ENCODE measurements around the gene PDXK. TPM values are rescaled to one million over a fixed set of nuclear protein-coding genes. Genes with fewer than 3 reads are reported as not detected.

The PDXK gene
- polyA plus RNA-seq, 1 donor from 2014 or later, result 22.8 TPM

- Histone ChIP-seq H3F3A (ENCODE audit: insufficient read depth, low read length, poor library complexity, severe bottlenecking) (no peaks in the 10 kb centered on the region), H3K9ac (ENCODE audit: low read length) (no peak overlapping the region), H3K27me3 (ENCODE audit: insufficient read depth, low read depth, low read length) (no peaks in the 10 kb centered on the region), H3K9me3 (ENCODE audit: low read length) (no peaks in the 10 kb centered on the region), H3K79me2 (replicated peaks; ENCODE audit: insufficient read depth, low read length) (no peaks in the 10 kb centered on the region), H3K27ac (ENCODE audit: low read length) (no peak overlapping the region), H3K4me2 (ENCODE audit: low read length) (no peak overlapping the region), H3K4me3 (ENCODE audit: low read length) (no peak overlapping the region), H3K9me2 (ENCODE audit: insufficient read depth, low read length) (no peaks in the 10 kb centered on the region), H2AFZ (ENCODE audit: low read depth, low read length) (no peak overlapping the region), H3K36me3 (ENCODE audit: insufficient read depth, low read length) (no peaks in the 10 kb centered on the region), H4K20me1 (ENCODE audit: insufficient read depth) (no peaks in the 10 kb centered on the region)
- TF ChIP-seq POLR2AphosphoS5 (IDR thresholded peaks at IDR 0.05) (no peak), EZH2 (IDR thresholded peaks at IDR 0.05; ENCODE audit: borderline replicate concordance, insufficient read depth, low read length, poor library complexity, severe bottlenecking) (no peak), CTCF (IDR thresholded peaks at IDR 0.05; ENCODE audit: poor library complexity, severe bottlenecking) (no peak), MXI1 (conservative IDR thresholded peaks at IDR 0.05; ENCODE audit: poor library complexity, severe bottlenecking) (no peak), SMC3 (conservative IDR thresholded peaks at IDR 0.05; ENCODE audit: poor library complexity) (no peak), RAD21 (conservative IDR thresholded peaks at IDR 0.05) (no peak), TAF1 (IDR thresholded peaks at IDR 0.05; ENCODE audit: low read depth) (no peak), EP300 (conservative IDR thresholded peaks at IDR 0.05; ENCODE audit: poor library complexity, severe bottlenecking) (no peak)
- TF ChIP-seq, protein P1, sequence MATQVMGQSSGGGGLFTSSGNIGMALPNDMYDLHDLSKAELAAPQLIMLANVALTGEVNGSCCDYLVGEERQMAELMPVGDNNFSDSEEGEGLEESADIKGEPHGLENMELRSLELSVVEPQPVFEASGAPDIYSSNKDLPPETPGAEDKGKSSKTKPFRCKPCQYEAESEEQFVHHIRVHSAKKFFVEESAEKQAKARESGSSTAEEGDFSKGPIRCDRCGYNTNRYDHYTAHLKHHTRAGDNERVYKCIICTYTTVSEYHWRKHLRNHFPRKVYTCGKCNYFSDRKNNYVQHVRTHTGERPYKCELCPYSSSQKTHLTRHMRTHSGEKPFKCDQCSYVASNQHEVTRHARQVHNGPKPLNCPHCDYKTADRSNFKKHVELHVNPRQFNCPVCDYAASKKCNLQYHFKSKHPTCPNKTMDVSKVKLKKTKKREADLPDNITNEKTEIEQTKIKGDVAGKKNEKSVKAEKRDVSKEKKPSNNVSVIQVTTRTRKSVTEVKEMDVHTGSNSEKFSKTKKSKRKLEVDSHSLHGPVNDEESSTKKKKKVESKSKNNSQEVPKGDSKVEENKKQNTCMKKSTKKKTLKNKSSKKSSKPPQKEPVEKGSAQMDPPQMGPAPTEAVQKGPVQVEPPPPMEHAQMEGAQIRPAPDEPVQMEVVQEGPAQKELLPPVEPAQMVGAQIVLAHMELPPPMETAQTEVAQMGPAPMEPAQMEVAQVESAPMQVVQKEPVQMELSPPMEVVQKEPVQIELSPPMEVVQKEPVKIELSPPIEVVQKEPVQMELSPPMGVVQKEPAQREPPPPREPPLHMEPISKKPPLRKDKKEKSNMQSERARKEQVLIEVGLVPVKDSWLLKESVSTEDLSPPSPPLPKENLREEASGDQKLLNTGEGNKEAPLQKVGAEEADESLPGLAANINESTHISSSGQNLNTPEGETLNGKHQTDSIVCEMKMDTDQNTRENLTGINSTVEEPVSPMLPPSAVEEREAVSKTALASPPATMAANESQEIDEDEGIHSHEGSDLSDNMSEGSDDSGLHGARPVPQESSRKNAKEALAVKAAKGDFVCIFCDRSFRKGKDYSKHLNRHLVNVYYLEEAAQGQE (IDR thresholded peaks at IDR 0.05; ENCODE audit: borderline replicate concordance), result no peak
Measured at GRCh38 chr21:43800566-43800965, 81.6 kb downstream of the PDXK start.

DNA sequence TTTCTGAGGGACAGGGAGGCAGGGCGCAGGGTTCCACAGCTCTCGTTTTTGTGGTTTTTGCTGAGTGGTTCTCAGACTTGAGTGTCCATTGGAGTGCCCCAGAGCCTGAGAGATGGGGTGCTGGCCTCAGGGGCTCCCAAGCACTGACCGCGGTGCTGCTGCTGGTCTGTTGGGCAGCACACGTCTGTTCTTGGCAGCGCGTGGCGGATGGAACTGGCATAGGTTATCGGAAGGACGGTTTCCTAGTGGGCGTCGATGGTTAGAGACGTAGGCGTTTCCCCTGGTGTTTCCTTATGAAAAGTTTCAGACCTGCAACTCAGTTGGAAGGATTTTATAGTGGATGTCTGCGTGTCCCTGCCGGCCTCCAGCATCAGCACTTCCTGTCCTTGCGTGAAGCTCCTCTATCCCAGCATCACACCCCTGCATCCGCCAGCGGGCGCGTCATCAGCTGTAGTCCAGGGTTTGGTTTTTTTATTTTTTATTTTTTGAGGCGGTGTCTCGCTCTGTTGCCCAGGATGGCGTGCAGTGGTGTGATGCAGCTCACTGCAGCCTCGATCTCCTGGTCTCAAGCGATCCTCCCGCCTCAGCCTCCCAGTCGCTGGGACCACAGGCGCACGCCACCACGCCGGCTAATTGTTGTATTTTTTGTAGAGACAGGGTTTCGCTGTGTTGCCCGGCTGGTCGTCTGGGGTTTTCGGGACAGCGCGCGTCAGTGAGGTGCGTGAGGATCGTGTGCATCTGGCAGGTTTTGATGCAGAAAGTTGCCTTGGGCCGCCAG lies 82.3 kb downstream of the PDXK start:
- H3K4me3 ChIP-seq (ENCODE audit: low read length), result no peak overlapping the region
- H3K9me3 ChIP-seq (ENCODE audit: low read length), result no peaks in the 10 kb centered on the region
- H3K27ac ChIP-seq (ENCODE audit: low read length), result no peak overlapping the region
- H3K9ac ChIP-seq (ENCODE audit: low read length), result no peak overlapping the region
- TF ChIP-seq, protein P1 (IDR thresholded peaks at IDR 0.05; ENCODE audit: borderline replicate concordance), result no peak
- TF ChIP-seq MXI1 (conservative IDR thresholded peaks at IDR 0.05; ENCODE audit: poor library complexity, severe bottlenecking) (no peak), TAF1 (IDR thresholded peaks at IDR 0.05; ENCODE audit: low read depth) (no peak), SMC3 (conservative IDR thresholded peaks at IDR 0.05; ENCODE audit: poor library complexity) (no peak), POLR2AphosphoS5 (IDR thresholded peaks at IDR 0.05) (no peak), EP300 (conservative IDR thresholded peaks at IDR 0.05; ENCODE audit: poor library complexity, severe bottlenecking) (no peak), RAD21 (conservative IDR thresholded peaks at IDR 0.05) (no peak), EZH2 (IDR thresholded peaks at IDR 0.05; ENCODE audit: borderline replicate concordance, insufficient read depth, low read length, poor library complexity, severe bottlenecking) (no peak), CTCF (IDR thresholded peaks at IDR 0.05; ENCODE audit: poor library complexity, severe bottlenecking) (no peak)
- no peaks in the 10 kb centered on the region for H3K9me2 ChIP-seq (ENCODE audit: insufficient read depth, low read length)
- no peaks in the 10 kb centered on the region for H3K27me3 ChIP-seq (ENCODE audit: insufficient read depth, low read depth, low read length)
- no peak overlapping the region for H3K4me2 ChIP-seq (ENCODE audit: low read length)
- no peaks in the 10 kb centered on the region for H3F3A ChIP-seq (ENCODE audit: insufficient read depth, low read length, poor library complexity, severe bottlenecking)
- H4K20me1 ChIP-seq (ENCODE audit: insufficient read depth), result no peaks in the 10 kb centered on the region
- no peaks in the 10 kb centered on the region for H3K36me3 ChIP-seq (ENCODE audit: insufficient read depth, low read length)
- no peak overlapping the region for H2AFZ ChIP-seq (ENCODE audit: low read depth, low read length)
- no peaks in the 10 kb centered on the region for H3K79me2 ChIP-seq (replicated peaks; ENCODE audit: insufficient read depth, low read length)
